Adrenal gland (tissue), 12 donors: Measurements from ENCODE around the gene PHIP. TPM values are rescaled to one million over a fixed set of nuclear protein-coding genes. Genes with fewer than 3 reads are reported as not detected.

ENCODE experiments used
- DNase-seq, 7 donors: peaks; one replicate each; pipeline ENCODE4 v3.0.0-alpha.2; 2019 to 2020
- H3K27ac ChIP-seq, 5 donors: fragments of 200-600 bp; sonication (generic) in 4 of 5; 1 replicate in 3 of 5; 2 replicates in 2 of 5; pipeline versions ENCODE4 v1.5.1 to v1.8.0; 2016 to 2020; ENCODE audit warnings: mild to moderate bottlenecking in 1 of 5
- H3K27me3 ChIP-seq: fragments of 200-600 bp; 2 replicates; pipeline ENCODE4 v1.8.0; 2021
- H3K36me3 ChIP-seq, 2 donors: fragments of 200-600 bp; replicated peaks in 1 of 2; 1 replicate in 1 of 2; 2 replicates in 1 of 2; pipeline versions ENCODE4 v1.5.1 to v1.8.0; 2018 to 2022
- H3K4me1 ChIP-seq, 2 donors: fragments of 200-600 bp; replicated peaks in 1 of 2; 1 replicate in 1 of 2; 2 replicates in 1 of 2; pipeline versions ENCODE4 v1.5.1 to v1.8.0; 2018 to 2021
- H3K4me3 ChIP-seq, 4 donors: fragments of 200-600 bp; sonication (generic) in 3 of 4; one replicate each; pipeline ENCODE4 v1.5.1; 2016 to 2018
- H3K9me3 ChIP-seq, 3 donors: fragments of 200-600 bp; sonication (generic) in 1 of 3; replicated peaks in 1 of 3; 1 replicate in 2 of 3; 2 replicates in 1 of 3; pipeline versions ENCODE4 v1.5.1 to v1.8.0; 2016 to 2021
- POLR2A ChIP-seq, 2 donors: fragments of 450-650 bp; IDR thresholded peaks; one replicate each; pipeline ENCODE4 v1.6.1; 2017; ENCODE audit warnings: antibody characterized with exemption in 2 of 2, mild to moderate bottlenecking in 2 of 2, moderate library complexity in 1 of 2
- WGBS, 4 donors: extraction: QIAGEN DNeasy Blood & Tissue Kit in 2 of 4; methylation state at CpG; one replicate each; pipeline versions ENCODE4 v1.1.5 to v1.1.7; 2013 to 2017; 5-methylcytosine and 5-hydroxymethylcytosine counted together
- intact Hi-C, 2 donors: fragments of 100-400 bp; cut with DNase I; formaldehyde crosslinking; loops; one replicate each; pipeline versions ENCODE4 v1.14.1 to v1.15.0; 2022 to 2023
- polyA plus RNA-seq, 3 donors: library from polyadenylated mRNA; stranded (reverse); fragments of 200-250 nt in 2 of 3; fragments of 350-450 nt in 1 of 3; fragmentation: Illumina TruSeq in 1 of 3; extraction: RNeasy Lipid Tissue Mini Kit (QIAGEN cat#74804) in 1 of 3; gene quantifications; one replicate each; pipeline ENCODE4 v1.2.3, GENCODE V29; 2013 to 2014
- total RNA-seq, 9 donors: library from RNA; depleted of rRNA in 4 of 9; stranded (reverse); fragments of >200 nt in 4 of 9; fragments of 120-200 nt in 1 of 9; fragmentation: NEBNext Ultra II Directional in 1 of 9; extraction: Animal tissue kit (Norgen Biotek cat#: 25700) in 1 of 9; gene quantifications; one replicate each; pipeline versions ENCODE4 v1.1.0 to v1.2.4, GENCODE V29; 2013 to 2023
- TF ChIP-seq, protein P1 (sequence below), 6 experiments: fragments of 450-650 bp in 4 of 6; fragments of 200-600 bp in 2 of 6; sonication (generic) in 1 of 6; IDR thresholded peaks; 1 replicate in 5 of 6; 2 replicates in 1 of 6; pipeline versions ENCODE4 v1.5.1 to v1.8.0; 2016 to 2021; ENCODE audit warnings: antibody characterized with exemption in 6 of 6, mild to moderate bottlenecking in 2 of 6, moderate library complexity in 1 of 6
- donor health status: healthy with polysubstance abuse.
- donor health status: Bipolar disorder and iron deficiency.
- donor health status: DM: yes; HTN: yes; CAD: no.
- donor health status: DM: no; HTN: no; CAD: no.
- donor health status: DM: no; HTN: no; CAD: no.
- donor health status: DM: yes; HTN: yes; CAD: no.

Gene PHIP
- total and polyA plus RNA-seq, 12 donors: 7.7 to 24.1 (median 16.8) TPM

DNA sequence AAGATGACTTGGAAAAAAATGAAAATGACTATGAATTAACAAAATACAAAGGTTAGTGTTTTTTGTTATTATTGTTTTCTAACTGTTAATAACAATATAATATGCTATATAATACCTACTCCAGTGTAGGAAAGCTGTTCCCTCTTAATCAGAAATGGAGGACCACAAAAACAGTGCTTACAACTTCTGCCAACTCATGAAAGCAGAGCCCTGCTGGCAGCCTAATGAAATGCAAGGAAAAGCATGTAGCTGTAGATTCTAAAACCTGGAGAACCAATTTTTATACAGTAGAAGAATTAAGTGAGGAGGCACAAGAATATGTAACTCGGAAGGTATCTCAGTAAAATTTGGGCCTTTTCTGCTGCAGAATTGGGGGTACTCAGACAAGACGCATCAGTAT, 29.4 kb downstream of the PHIP start:
- H3K36me3 ChIP-seq: peaks cover 0 to 11% of the 10 kb centered on the region in 2 donors
- intact Hi-C loops: no loop called here
- TF ChIP-seq, protein P1, sequence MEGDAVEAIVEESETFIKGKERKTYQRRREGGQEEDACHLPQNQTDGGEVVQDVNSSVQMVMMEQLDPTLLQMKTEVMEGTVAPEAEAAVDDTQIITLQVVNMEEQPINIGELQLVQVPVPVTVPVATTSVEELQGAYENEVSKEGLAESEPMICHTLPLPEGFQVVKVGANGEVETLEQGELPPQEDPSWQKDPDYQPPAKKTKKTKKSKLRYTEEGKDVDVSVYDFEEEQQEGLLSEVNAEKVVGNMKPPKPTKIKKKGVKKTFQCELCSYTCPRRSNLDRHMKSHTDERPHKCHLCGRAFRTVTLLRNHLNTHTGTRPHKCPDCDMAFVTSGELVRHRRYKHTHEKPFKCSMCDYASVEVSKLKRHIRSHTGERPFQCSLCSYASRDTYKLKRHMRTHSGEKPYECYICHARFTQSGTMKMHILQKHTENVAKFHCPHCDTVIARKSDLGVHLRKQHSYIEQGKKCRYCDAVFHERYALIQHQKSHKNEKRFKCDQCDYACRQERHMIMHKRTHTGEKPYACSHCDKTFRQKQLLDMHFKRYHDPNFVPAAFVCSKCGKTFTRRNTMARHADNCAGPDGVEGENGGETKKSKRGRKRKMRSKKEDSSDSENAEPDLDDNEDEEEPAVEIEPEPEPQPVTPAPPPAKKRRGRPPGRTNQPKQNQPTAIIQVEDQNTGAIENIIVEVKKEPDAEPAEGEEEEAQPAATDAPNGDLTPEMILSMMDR (IDR thresholded peaks at IDR 0.05): peak in 4 of 6 experiments; percentile 16 to 39 (median 22)
- TF ChIP-seq POLR2A (IDR thresholded peaks at IDR 0.05): no peak

DNA sequence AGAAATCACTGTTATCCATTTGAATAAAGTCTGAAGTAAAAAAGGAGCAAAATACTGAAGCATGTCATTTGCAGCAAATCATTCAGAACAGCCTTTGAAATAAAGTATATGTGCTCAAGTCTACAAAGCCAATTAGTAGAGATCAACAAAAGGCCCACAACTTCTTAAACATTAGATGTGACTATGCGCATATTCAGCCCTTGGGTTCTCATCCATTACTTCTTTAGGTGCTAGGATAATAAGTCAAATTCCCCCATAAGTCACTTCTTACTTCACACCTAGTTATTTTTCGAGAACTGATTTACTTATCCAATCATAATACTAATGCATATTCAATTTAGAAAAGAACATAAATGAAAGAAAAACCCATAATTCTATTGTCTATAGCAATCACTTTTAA, 31.0 kb downstream of the PHIP start:
- no peak for DNase-seq
- WGBS, 4 donors: 92 to 100% (median 98%) methylated on average over 2 of the region's 2 CpGs
- Histone ChIP-seq H3K4me3 (no peak overlapping the region), H3K27ac (no peak overlapping the region), H3K4me1 (no peaks in the 10 kb centered on the region), H3K27me3 (no peaks in the 10 kb centered on the region), H3K36me3 (peaks cover 0 to 16% of the 10 kb centered on the region in 2 donors), H3K9me3 (no peaks in the 10 kb centered on the region)
- no peak for TF ChIP-seq POLR2A (IDR thresholded peaks at IDR 0.05)
- TF ChIP-seq, protein P1 (IDR thresholded peaks at IDR 0.05): no peak
- intact Hi-C loops: no loop called here

More for the DNA sequence above, 29.4 kb downstream of the PHIP start:
- no peaks in the 10 kb centered on the region for H3K4me1 ChIP-seq
- WGBS, 4 donors: 96 to 100% (median 97%) methylated on average over 2 of the region's 2 CpGs
- no peak overlapping the region for H3K4me3 ChIP-seq
- DNase-seq: peak in 3 of 7 donors; percentile 8 to 28 (median 13)
- H3K27ac ChIP-seq: no peak overlapping the region
- no peaks in the 10 kb centered on the region for H3K27me3 ChIP-seq
- no peaks in the 10 kb centered on the region for H3K9me3 ChIP-seq

DNA sequence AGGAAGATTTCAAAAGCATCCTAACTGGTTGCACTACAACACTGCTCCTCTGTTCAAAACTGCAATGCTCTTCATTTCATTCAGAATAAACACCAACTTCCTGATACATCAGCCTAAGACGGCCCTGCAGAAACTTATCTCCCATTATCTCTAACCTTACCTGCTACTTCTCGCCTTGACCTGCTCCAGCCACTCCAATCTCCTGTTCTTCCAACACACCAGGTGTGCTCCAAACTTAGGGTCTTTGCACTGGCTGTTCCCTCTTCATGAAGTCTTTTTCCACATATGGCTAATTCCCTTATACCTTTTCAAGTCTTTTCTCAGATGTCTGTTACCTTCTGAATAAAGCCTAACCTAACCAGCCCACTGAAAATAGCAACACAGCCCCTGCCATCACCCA, 32.1 kb downstream of the PHIP start:
- intact Hi-C loops: no loop called here
- peaks cover 0 to 18% of the 10 kb centered on the region in 2 donors for H3K36me3 ChIP-seq

DNA sequence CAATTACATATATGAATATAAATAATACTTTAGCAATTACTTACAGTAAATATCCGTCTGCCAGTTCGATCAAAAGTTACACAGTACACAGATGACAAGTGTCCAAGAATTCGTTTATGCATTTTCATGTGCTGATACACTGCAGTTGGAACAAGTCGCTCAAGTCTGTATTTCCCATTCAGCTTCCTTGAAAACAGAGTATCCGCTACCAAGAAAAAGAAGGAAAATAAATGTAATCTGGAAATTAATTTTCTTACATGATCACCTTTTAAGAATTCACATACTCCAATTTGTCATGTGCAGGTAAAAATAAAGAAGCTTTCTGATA, 35.3 kb downstream of the PHIP start:
- H3K27me3 ChIP-seq: no peaks in the 10 kb centered on the region
- intact Hi-C loops: no loop called here
- TF ChIP-seq POLR2A (IDR thresholded peaks at IDR 0.05): no peak
- TF ChIP-seq, protein P1 (IDR thresholded peaks at IDR 0.05): no peak
- H3K27ac ChIP-seq: no peak overlapping the region
- H3K36me3 ChIP-seq: peaks cover 0 to 22% of the 10 kb centered on the region in 2 donors
- WGBS, 4 donors: 90 to 95% (median 91%) methylated on average over 5 of the region's 5 CpGs
- H3K9me3 ChIP-seq: no peaks in the 10 kb centered on the region
- H3K4me3 ChIP-seq: no peak overlapping the region
- no peaks in the 10 kb centered on the region for H3K4me1 ChIP-seq
- DNase-seq: no peak

More for the DNA sequence above, 32.1 kb downstream of the PHIP start:
- no peak for DNase-seq
- 79 to 86% (median 81%) methylated on average over 2 of the region's 2 CpGs for WGBS, 4 donors
- Histone ChIP-seq H3K9me3 (no peaks in the 10 kb centered on the region), H3K4me1 (no peaks in the 10 kb centered on the region), H3K27me3 (no peaks in the 10 kb centered on the region), H3K4me3 (no peak overlapping the region), H3K27ac (no peak overlapping the region)
- no peak for TF ChIP-seq POLR2A (IDR thresholded peaks at IDR 0.05)
- TF ChIP-seq, protein P1 (IDR thresholded peaks at IDR 0.05): no peak
